Measurements from ENCODE around the gene ACLY. TPM values are rescaled to one million over a fixed set of nuclear protein-coding genes. Genes with fewer than 3 reads are reported as not detected.

ACLY gene
- total and polyA plus RNA-seq, 2 of the 13 experiments (the other 11 are each of a cell fraction or from before 2014, with no cell fraction given): 111 to 218 TPM

DNA sequence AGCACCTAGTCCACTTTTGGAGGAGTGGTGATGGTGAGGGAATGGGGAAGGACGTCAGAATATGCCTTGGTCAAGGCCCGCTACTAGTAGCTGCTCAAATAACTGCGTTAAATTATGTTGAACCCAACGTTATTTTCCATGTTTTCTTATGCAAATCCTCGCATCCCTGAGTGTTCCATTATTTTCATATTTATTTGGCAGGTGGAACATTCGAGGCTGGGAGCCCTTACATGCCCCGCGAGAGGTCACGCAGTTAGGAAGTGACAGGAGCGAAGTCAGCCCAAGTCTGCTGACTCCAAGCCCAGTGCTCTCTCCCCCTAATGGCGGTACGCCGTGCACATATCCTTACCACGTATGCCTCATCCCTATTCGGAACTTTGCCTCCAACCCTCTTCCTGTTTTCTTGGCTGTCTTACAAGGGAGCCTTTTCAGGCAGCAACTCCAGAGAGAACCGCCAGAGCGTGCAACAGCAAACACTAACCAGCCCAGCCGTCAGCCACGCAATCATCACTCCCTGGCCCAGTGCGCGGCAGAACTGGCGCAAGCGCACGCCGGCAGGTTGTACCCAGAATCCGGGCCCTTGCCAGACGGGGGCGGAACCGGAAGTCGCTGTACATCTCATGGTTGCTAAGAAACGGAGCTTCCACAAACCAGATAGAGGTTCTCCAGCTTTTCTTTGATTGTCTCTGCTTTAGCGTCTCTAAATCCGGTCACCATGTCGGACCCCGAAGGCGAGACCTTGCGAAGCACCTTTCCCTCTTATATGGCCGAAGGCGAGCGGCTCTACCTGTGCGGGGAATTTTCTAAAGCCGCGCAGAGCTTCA lies 11.5 kb upstream of the ACLY start, which contains the start of gene ODAD4 (continued):
- TF ChIP-seq, protein P1, sequence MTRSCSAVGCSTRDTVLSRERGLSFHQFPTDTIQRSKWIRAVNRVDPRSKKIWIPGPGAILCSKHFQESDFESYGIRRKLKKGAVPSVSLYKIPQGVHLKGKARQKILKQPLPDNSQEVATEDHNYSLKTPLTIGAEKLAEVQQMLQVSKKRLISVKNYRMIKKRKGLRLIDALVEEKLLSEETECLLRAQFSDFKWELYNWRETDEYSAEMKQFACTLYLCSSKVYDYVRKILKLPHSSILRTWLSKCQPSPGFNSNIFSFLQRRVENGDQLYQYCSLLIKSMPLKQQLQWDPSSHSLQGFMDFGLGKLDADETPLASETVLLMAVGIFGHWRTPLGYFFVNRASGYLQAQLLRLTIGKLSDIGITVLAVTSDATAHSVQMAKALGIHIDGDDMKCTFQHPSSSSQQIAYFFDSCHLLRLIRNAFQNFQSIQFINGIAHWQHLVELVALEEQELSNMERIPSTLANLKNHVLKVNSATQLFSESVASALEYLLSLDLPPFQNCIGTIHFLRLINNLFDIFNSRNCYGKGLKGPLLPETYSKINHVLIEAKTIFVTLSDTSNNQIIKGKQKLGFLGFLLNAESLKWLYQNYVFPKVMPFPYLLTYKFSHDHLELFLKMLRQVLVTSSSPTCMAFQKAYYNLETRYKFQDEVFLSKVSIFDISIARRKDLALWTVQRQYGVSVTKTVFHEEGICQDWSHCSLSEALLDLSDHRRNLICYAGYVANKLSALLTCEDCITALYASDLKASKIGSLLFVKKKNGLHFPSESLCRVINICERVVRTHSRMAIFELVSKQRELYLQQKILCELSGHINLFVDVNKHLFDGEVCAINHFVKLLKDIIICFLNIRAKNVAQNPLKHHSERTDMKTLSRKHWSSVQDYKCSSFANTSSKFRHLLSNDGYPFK (CRISPR knock-in tag; IDR thresholded peaks at IDR 0.05; ENCODE audit: borderline replicate concordance): peak; percentile 87
- no peak for TF ChIP-seq NR2F6 (IDR thresholded peaks at IDR 0.05)
- peak; percentile 66 for TF ChIP-seq NR2F6 (CRISPR knock-in tag; IDR thresholded peaks at IDR 0.05)
- TF ChIP-seq ADNP (CRISPR knock-in tag; IDR thresholded peaks at IDR 0.05): peak; percentile 89; the same call in 1 of the 2 replicates
- peak; percentile 82 for TF ChIP-seq KMT2B (CRISPR knock-in tag; IDR thresholded peaks at IDR 0.05)
- TF ChIP-seq ATF7 (IDR thresholded peaks at IDR 0.05): no peak
- TF ChIP-seq ATF7 (CRISPR knock-in tag; IDR thresholded peaks at IDR 0.05): 0 out of 2 replicates have a peak, but pooled peaks have one; percentile 57
- peak; percentile 88 for TF ChIP-seq ZNF883 (CRISPR knock-in tag; IDR thresholded peaks at IDR 0.05; ENCODE audit: not compliant biosample characterization)
- no peak for TF ChIP-seq ZNF430 (CRISPR knock-in tag; IDR thresholded peaks at IDR 0.05)
- TF ChIP-seq ZFP62 (CRISPR knock-in tag; IDR thresholded peaks at IDR 0.05): no peak
- TF ChIP-seq DNMT3B (CRISPR knock-in tag; conservative IDR thresholded peaks at IDR 0.05): peak; percentile 60; the same call in 1 of the 2 replicates
- no peak for TF ChIP-seq TOPORS (CRISPR knock-in tag; IDR thresholded peaks at IDR 0.05)
- TF ChIP-seq, protein P2, sequence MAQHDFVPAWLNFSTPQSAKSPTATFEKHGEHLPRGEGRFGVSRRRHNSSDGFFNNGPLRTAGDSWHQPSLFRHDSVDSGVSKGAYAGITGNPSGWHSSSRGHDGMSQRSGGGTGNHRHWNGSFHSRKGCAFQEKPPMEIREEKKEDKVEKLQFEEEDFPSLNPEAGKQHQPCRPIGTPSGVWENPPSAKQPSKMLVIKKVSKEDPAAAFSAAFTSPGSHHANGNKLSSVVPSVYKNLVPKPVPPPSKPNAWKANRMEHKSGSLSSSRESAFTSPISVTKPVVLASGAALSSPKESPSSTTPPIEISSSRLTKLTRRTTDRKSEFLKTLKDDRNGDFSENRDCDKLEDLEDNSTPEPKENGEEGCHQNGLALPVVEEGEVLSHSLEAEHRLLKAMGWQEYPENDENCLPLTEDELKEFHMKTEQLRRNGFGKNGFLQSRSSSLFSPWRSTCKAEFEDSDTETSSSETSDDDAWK (CRISPR knock-in tag; IDR thresholded peaks at IDR 0.05): no peak
- TF ChIP-seq, protein P3, sequence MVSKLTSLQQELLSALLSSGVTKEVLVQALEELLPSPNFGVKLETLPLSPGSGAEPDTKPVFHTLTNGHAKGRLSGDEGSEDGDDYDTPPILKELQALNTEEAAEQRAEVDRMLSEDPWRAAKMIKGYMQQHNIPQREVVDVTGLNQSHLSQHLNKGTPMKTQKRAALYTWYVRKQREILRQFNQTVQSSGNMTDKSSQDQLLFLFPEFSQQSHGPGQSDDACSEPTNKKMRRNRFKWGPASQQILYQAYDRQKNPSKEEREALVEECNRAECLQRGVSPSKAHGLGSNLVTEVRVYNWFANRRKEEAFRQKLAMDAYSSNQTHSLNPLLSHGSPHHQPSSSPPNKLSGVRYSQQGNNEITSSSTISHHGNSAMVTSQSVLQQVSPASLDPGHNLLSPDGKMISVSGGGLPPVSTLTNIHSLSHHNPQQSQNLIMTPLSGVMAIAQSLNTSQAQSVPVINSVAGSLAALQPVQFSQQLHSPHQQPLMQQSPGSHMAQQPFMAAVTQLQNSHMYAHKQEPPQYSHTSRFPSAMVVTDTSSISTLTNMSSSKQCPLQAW (CRISPR knock-in tag; IDR thresholded peaks at IDR 0.05): peak; percentile 90
- TF ChIP-seq, protein P4, sequence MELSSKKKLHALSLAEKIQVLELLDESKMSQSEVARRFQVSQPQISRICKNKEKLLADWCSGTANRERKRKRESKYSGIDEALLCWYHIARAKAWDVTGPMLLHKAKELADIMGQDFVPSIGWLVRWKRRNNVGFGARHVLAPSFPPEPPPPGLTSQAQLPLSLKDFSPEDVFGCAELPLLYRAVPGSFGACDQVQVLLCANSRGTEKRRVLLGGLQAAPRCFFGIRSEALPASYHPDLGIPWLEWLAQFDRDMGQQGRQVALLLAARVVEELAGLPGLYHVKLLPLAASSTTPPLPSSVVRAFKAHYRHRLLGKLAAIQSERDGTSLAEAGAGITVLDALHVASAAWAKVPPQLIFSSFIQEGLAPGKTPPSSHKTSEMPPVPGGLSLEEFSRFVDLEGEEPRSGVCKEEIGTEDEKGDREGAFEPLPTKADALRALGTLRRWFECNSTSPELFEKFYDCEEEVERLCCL (CRISPR knock-in tag; IDR thresholded peaks at IDR 0.05; ENCODE audit: borderline replicate concordance): peak; percentile 66; the same call in 1 of the 2 replicates
- TF ChIP-seq, protein P5, sequence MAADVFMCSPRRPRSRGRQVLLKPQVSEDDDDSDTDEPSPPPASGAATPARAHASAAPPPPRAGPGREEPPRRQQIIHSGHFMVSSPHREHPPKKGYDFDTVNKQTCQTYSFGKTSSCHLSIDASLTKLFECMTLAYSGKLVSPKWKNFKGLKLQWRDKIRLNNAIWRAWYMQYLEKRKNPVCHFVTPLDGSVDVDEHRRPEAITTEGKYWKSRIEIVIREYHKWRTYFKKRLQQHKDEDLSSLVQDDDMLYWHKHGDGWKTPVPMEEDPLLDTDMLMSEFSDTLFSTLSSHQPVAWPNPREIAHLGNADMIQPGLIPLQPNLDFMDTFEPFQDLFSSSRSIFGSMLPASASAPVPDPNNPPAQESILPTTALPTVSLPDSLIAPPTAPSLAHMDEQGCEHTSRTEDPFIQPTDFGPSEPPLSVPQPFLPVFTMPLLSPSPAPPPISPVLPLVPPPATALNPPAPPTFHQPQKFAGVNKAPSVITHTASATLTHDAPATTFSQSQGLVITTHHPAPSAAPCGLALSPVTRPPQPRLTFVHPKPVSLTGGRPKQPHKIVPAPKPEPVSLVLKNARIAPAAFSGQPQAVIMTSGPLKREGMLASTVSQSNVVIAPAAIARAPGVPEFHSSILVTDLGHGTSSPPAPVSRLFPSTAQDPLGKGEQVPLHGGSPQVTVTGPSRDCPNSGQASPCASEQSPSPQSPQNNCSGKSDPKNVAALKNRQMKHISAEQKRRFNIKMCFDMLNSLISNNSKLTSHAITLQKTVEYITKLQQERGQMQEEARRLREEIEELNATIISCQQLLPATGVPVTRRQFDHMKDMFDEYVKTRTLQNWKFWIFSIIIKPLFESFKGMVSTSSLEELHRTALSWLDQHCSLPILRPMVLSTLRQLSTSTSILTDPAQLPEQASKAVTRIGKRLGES (CRISPR knock-in tag; IDR thresholded peaks at IDR 0.05; ENCODE audit: borderline replicate concordance): peak; percentile 92; the same call in 1 of the 2 replicates
- no peak for TF ChIP-seq NFE2L2 (IDR thresholded peaks at IDR 0.05; ENCODE audit: low read length)
- TF ChIP-seq, protein P6, sequence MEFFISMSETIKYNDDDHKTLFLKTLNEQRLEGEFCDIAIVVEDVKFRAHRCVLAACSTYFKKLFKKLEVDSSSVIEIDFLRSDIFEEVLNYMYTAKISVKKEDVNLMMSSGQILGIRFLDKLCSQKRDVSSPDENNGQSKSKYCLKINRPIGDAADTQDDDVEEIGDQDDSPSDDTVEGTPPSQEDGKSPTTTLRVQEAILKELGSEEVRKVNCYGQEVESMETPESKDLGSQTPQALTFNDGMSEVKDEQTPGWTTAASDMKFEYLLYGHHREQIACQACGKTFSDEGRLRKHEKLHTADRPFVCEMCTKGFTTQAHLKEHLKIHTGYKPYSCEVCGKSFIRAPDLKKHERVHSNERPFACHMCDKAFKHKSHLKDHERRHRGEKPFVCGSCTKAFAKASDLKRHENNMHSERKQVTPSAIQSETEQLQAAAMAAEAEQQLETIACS (CRISPR knock-in tag; IDR thresholded peaks at IDR 0.05): no peak

All from HepG2 (cell line).